CD4-positive, alpha-beta T cell (primary cell): ENCODE measurements around the gene ADAM23. TPM values are rescaled to one million over a fixed set of nuclear protein-coding genes. Genes with fewer than 3 reads are reported as not detected.

Experiments
- ATAC-seq: fragments of 200-7000 bp; cut with Tn5 transposase; one replicate; pipeline ENCODE4 v1.10.0; 2022; ENCODE audit warnings: mild to moderate bottlenecking; ENCODE audit not compliant: poor library complexity
- CTCF ChIA-PET: fragments of 350-600 bp; sonication (Branson Sonifier 250); formaldehyde crosslinking; loops from one replicate; lab custom pipeline; 2021; ENCODE audit warnings: antibody characterized with exemption, inconsistent platforms; lab: Charles Lee
- POLR2A ChIA-PET: fragments of 350-600 bp; sonication (Branson Sonifier 250); formaldehyde crosslinking; loops from one replicate; lab custom pipeline; 2021; ENCODE audit warnings: antibody characterized with exemption, inconsistent platforms; lab: Charles Lee
- DNase-seq, 14 experiments: peaks; one replicate each; pipeline ENCODE4 v3.0.0-alpha.2; 2013 to 2020; ENCODE audit warnings: mixed read lengths in 2 of 14
- H3K27ac ChIP-seq, 2 donors: one replicate each; pipeline versions ENCODE4 v1.5.1 to v1.7.0; 2013; ENCODE audit warnings: low read length in 2 of 2, low read depth in 1 of 2, mild to moderate bottlenecking in 1 of 2
- H3K27me3 ChIP-seq, 2 experiments: 1 replicate in 1 of 2; 2 replicates in 1 of 2; pipeline versions ENCODE4 v1.6.1 to v1.7.0; 2013; ENCODE audit warnings: low read length in 2 of 2, control low read depth in 1 of 2, mild to moderate bottlenecking in 1 of 2, moderate library complexity in 1 of 2; ENCODE audit not compliant: insufficient read depth in 2 of 2, control insufficient read depth in 1 of 2
- H3K36me3 ChIP-seq: one replicate; pipeline ENCODE4 v1.6.1; 2013; ENCODE audit warnings: low read length, control low read depth; ENCODE audit not compliant: insufficient read depth
- H3K4me1 ChIP-seq: one replicate; pipeline ENCODE4 v1.6.1; 2013; ENCODE audit warnings: low read length, control low read depth; ENCODE audit not compliant: insufficient read depth
- H3K4me3 ChIP-seq: one replicate; pipeline ENCODE4 v1.5.1; 2013; ENCODE audit warnings: mild to moderate bottlenecking, low read length, moderate library complexity
- H3K9me3 ChIP-seq, 2 experiments: 1 replicate in 1 of 2; 2 replicates in 1 of 2; pipeline versions ENCODE4 v1.6.1 to v1.7.0; 2013; ENCODE audit warnings: low read length in 2 of 2, mild to moderate bottlenecking in 2 of 2, control low read depth in 1 of 2, moderate library complexity in 1 of 2; ENCODE audit not compliant: control insufficient read depth in 1 of 2, insufficient read depth in 1 of 2
- H3K27ac Mint-ChIP-seq: one replicate; pipeline ENCODE4 v1.8.0; 2020; ENCODE audit warnings: mixed read lengths
- H3K27me3 Mint-ChIP-seq: one replicate; pipeline ENCODE4 v1.8.0; 2021; ENCODE audit warnings: mixed read lengths
- H3K36me3 Mint-ChIP-seq: one replicate; pipeline ENCODE4 v1.8.0; 2021; ENCODE audit warnings: low read depth, mixed read lengths
- H3K4me1 Mint-ChIP-seq: one replicate; pipeline ENCODE4 v1.8.0; 2021; ENCODE audit warnings: low read depth, mixed read lengths
- H3K4me3 Mint-ChIP-seq: one replicate; pipeline ENCODE4 v1.8.0; 2020; ENCODE audit warnings: mild to moderate bottlenecking, mixed read lengths
- H3K9me3 Mint-ChIP-seq: one replicate; pipeline ENCODE4 v1.8.0; 2020; ENCODE audit warnings: mixed read lengths
- intact Hi-C, 2 experiments: fragments of 100-400 bp; cut with DNase I in 1 of 2; cut with micrococcal nuclease in 1 of 2; formaldehyde crosslinking; loops; one replicate each; pipeline versions ENCODE4 v1.15.1 to v1.9.0; 2023 to 2025; cut with DNase I, micrococcal nuclease
- total RNA-seq, 174 experiments: library from RNA in 2 of 174; stranded (reverse) in 2 of 174; gene quantifications; one replicate each; pipeline ENCODE4 v1.2.3 and lab custom pipeline; 2021 to 2026
- TF ChIP-seq, protein P1 (sequence below): fragments of 200-600 bp; IDR thresholded peaks from one replicate; pipeline ENCODE4 v1.8.0; 2022; ENCODE audit warnings: antibody characterized with exemption, mild to moderate bottlenecking

ADAM23 gene
- total RNA-seq, 2 experiments from 2014 or later, result 6.3 to 7.7 TPM

GRCh38 chr2:206533977-206534376 is 90.6 kb downstream of the ADAM23 start:
- CTCF ChIA-PET, result no interaction called here
- H3K4me1 Mint-ChIP-seq, result peaks cover 33% of the 10 kb centered on the region
- H3K27me3 Mint-ChIP-seq, result no peaks in the 10 kb centered on the region
- no peaks in the 10 kb centered on the region for H3K27me3 ChIP-seq
- TF ChIP-seq, protein P1, sequence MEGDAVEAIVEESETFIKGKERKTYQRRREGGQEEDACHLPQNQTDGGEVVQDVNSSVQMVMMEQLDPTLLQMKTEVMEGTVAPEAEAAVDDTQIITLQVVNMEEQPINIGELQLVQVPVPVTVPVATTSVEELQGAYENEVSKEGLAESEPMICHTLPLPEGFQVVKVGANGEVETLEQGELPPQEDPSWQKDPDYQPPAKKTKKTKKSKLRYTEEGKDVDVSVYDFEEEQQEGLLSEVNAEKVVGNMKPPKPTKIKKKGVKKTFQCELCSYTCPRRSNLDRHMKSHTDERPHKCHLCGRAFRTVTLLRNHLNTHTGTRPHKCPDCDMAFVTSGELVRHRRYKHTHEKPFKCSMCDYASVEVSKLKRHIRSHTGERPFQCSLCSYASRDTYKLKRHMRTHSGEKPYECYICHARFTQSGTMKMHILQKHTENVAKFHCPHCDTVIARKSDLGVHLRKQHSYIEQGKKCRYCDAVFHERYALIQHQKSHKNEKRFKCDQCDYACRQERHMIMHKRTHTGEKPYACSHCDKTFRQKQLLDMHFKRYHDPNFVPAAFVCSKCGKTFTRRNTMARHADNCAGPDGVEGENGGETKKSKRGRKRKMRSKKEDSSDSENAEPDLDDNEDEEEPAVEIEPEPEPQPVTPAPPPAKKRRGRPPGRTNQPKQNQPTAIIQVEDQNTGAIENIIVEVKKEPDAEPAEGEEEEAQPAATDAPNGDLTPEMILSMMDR, result no peak
- H3K27ac ChIP-seq, result no peak overlapping the region
- POLR2A ChIA-PET, result no interaction called here
- H3K9me3 Mint-ChIP-seq, result no peaks in the 10 kb centered on the region
- H3K4me3 Mint-ChIP-seq, result no peak overlapping the region
- H3K27ac Mint-ChIP-seq, result no peak overlapping the region
- H3K4me3 ChIP-seq, result no peak overlapping the region
- intact Hi-C loops, result no loop called here
- DNase-seq (no peak), ATAC-seq (no peak)
- peaks cover 15% of the 10 kb centered on the region for H3K4me1 ChIP-seq
- no peaks in the 10 kb centered on the region for H3K36me3 ChIP-seq
- no peaks in the 10 kb centered on the region for H3K9me3 ChIP-seq
- H3K36me3 Mint-ChIP-seq, result no peaks in the 10 kb centered on the region

- H3K36me3 Mint-ChIP-seq, result no peaks in the 10 kb centered on the region
- H3K9me3 ChIP-seq, result no peaks in the 10 kb centered on the region
- H3K4me1 ChIP-seq, result peaks cover 10% of the 10 kb centered on the region
- no peaks in the 10 kb centered on the region for H3K9me3 Mint-ChIP-seq
- no peak overlapping the region for H3K27ac Mint-ChIP-seq
- H3K4me1 Mint-ChIP-seq, result peaks cover 29% of the 10 kb centered on the region
- ChIA-PET CTCF (no interaction called here), POLR2A (no interaction called here)
- TF ChIP-seq, protein P1, result no peak
- H3K27ac ChIP-seq, result no peak overlapping the region
- no peak for DNase-seq
- no peaks in the 10 kb centered on the region for H3K27me3 ChIP-seq
- ATAC-seq, result no peak
- no peaks in the 10 kb centered on the region for H3K36me3 ChIP-seq
- intact Hi-C loops, result no loop called here
- H3K4me3 Mint-ChIP-seq, result no peak overlapping the region
- no peak overlapping the region for H3K4me3 ChIP-seq
- H3K27me3 Mint-ChIP-seq, result no peaks in the 10 kb centered on the region
Observed at GRCh38 chr2:206535260-206535986, 92.1 kb downstream of the ADAM23 start.

GRCh38 chr2:206540757-206541156 is 97.4 kb downstream of the ADAM23 start:
- ATAC-seq (no peak), DNase-seq (no peak)
- Histone ChIP-seq H3K4me3 (no peak overlapping the region), H3K27me3 (no peaks in the 10 kb centered on the region), H3K36me3 (no peaks in the 10 kb centered on the region), H3K4me1 (peaks cover 3% of the 10 kb centered on the region), H3K9me3 (no peaks in the 10 kb centered on the region), H3K27ac (no peak overlapping the region)
- Mint-ChIP-seq H3K4me3 (no peak overlapping the region), H3K9me3 (no peaks in the 10 kb centered on the region), H3K4me1 (peaks cover 28% of the 10 kb centered on the region), H3K27me3 (no peaks in the 10 kb centered on the region), H3K36me3 (no peaks in the 10 kb centered on the region), H3K27ac (no peak overlapping the region)
- TF ChIP-seq, protein P1, result no peak
- ChIA-PET POLR2A (no interaction called here), CTCF (no interaction called here)
- intact Hi-C loops, result no loop called here
